H9 (cell line): ENCODE data around the gene UGT2A1. TPM values are rescaled to one million over a fixed set of nuclear protein-coding genes. Genes with fewer than 3 reads are reported as not detected.

Experiments used
- DNase-seq: peaks from one replicate; pipeline ENCODE4 v3.0.0-alpha.2; 2017
- H2AFZ ChIP-seq: one replicate; pipeline ENCODE4 v1.6.1; 2013; ENCODE audit warnings: mild to moderate bottlenecking, low read length, control low read depth, moderate library complexity
- H2AK5ac ChIP-seq: 2 replicates; pipeline ENCODE4 v1.6.1; 2013; ENCODE audit warnings: low read length, control low read depth, mixed read lengths; ENCODE audit not compliant: insufficient read length
- H2BK120ac ChIP-seq: one replicate; pipeline ENCODE4 v1.6.1; 2013; ENCODE audit warnings: low read depth, mild to moderate bottlenecking, low read length, control low read depth, inconsistent platforms; ENCODE audit not compliant: poor library complexity, severe bottlenecking
- H2BK12ac ChIP-seq: 2 replicates; pipeline ENCODE4 v1.6.1; 2013; ENCODE audit warnings: low read length, control low read depth, mixed read lengths, low read depth; ENCODE audit not compliant: insufficient read length
- H2BK15ac ChIP-seq: 2 replicates; pipeline ENCODE4 v1.6.1; 2013; ENCODE audit warnings: low read depth, low read length, control low read depth
- H2BK20ac ChIP-seq: one replicate; pipeline ENCODE4 v1.6.1; 2013; ENCODE audit warnings: low read depth, mild to moderate bottlenecking, low read length, control low read depth, inconsistent platforms; ENCODE audit not compliant: poor library complexity, severe bottlenecking
- H2BK5ac ChIP-seq: 2 replicates; pipeline ENCODE4 v1.6.1; 2013; ENCODE audit warnings: low read length, control low read depth, mixed read lengths; ENCODE audit not compliant: insufficient read length
- H3K14ac ChIP-seq: 2 replicates; pipeline ENCODE4 v1.6.1; 2013; ENCODE audit warnings: low read length, control low read depth; ENCODE audit not compliant: insufficient read depth
- H3K18ac ChIP-seq: 2 replicates; pipeline ENCODE4 v1.6.1; 2013; ENCODE audit warnings: low read depth, mild to moderate bottlenecking, mixed read lengths, low read length, control low read depth; ENCODE audit not compliant: insufficient read length
- H3K23ac ChIP-seq: 2 replicates; pipeline ENCODE4 v1.6.1; 2013; ENCODE audit warnings: low read length, control low read depth, mixed read lengths, low read depth; ENCODE audit not compliant: insufficient read length
- H3K23me2 ChIP-seq: 2 replicates; pipeline ENCODE4 v1.6.1; 2013; ENCODE audit warnings: low read depth, mild to moderate bottlenecking, mixed read lengths, low read length, control low read depth; ENCODE audit not compliant: insufficient read length, poor library complexity, severe bottlenecking
- H3K27ac ChIP-seq: 2 replicates; pipeline ENCODE4 v1.5.1; 2013; ENCODE audit warnings: low read length, control low read depth, mixed read lengths, low read depth; ENCODE audit not compliant: insufficient read length
- H3K27me3 ChIP-seq: 2 replicates; pipeline ENCODE4 v1.6.1; 2013; ENCODE audit warnings: low read length, control low read depth, inconsistent platforms; ENCODE audit not compliant: insufficient read depth
- H3K4ac ChIP-seq: 2 replicates; pipeline ENCODE4 v1.6.1; 2013; ENCODE audit warnings: low read depth, mild to moderate bottlenecking, control low read depth, inconsistent platforms, low read length, moderate library complexity
- H3K4me1 ChIP-seq: 2 replicates; pipeline ENCODE4 v1.6.1; 2013; ENCODE audit warnings: low read length, control low read depth, inconsistent platforms; ENCODE audit not compliant: insufficient read depth
- H3K4me2 ChIP-seq: 2 replicates; pipeline ENCODE4 v1.6.1; 2013; ENCODE audit warnings: low read length, control low read depth, mixed read lengths; ENCODE audit not compliant: insufficient read length, insufficient read depth
- H3K56ac ChIP-seq: 2 replicates; pipeline ENCODE4 v1.6.1; 2013; ENCODE audit warnings: low read depth, mild to moderate bottlenecking, mixed read lengths, low read length, control low read depth; ENCODE audit not compliant: insufficient read length
- H3K79me1 ChIP-seq: 2 replicates; pipeline ENCODE4 v1.6.1; 2013; ENCODE audit warnings: low read depth, mild to moderate bottlenecking, moderate library complexity, low read length, control low read depth, inconsistent platforms; ENCODE audit not compliant: insufficient read depth, poor library complexity, severe bottlenecking
- H3K79me2 ChIP-seq: 2 replicates; pipeline ENCODE4 v1.6.1; 2013; ENCODE audit warnings: low read length, control low read depth, inconsistent platforms; ENCODE audit not compliant: insufficient read depth
- H3K9ac ChIP-seq: 2 replicates; pipeline ENCODE4 v1.6.1; 2013; ENCODE audit warnings: low read length, control low read depth, mixed read lengths; ENCODE audit not compliant: insufficient read length; ENCODE audit errors: extremely low read depth
- H3K9me3 ChIP-seq: one replicate; pipeline ENCODE4 v1.6.1; 2013; ENCODE audit warnings: low read depth, low read length, inconsistent platforms; ENCODE audit not compliant: control insufficient read depth
- H3T11ph ChIP-seq: one replicate; pipeline ENCODE4 v1.6.1; 2013; ENCODE audit warnings: mild to moderate bottlenecking, low read length, control low read depth, inconsistent platforms
- H4K20me1 ChIP-seq: one replicate; pipeline ENCODE4 v1.6.1; 2013; ENCODE audit not compliant: control insufficient read depth, insufficient read length, insufficient read depth
- H4K5ac ChIP-seq: 2 replicates; pipeline ENCODE4 v1.6.1; 2013; ENCODE audit warnings: low read depth, mild to moderate bottlenecking, mixed read lengths, low read length, control low read depth; ENCODE audit not compliant: insufficient read length
- H4K8ac ChIP-seq: replicated peaks from 2 replicates; pipeline ENCODE4 v1.6.1; 2013; ENCODE audit warnings: low read length, control low read depth, mixed read lengths, low read depth; ENCODE audit not compliant: insufficient read length
- H4K91ac ChIP-seq: 2 replicates; pipeline ENCODE4 v1.6.1; 2013; ENCODE audit warnings: low read depth, mild to moderate bottlenecking, moderate library complexity, mixed read lengths, low read length, control low read depth; ENCODE audit not compliant: insufficient read length
- H3K27ac Mint-ChIP-seq, 3 experiments: 2 replicates in 2 of 3; 3 replicates in 1 of 3; pipeline ENCODE4 v1.8.0; 2020 to 2021; ENCODE audit warnings: mixed read lengths in 3 of 3, mild to moderate bottlenecking in 1 of 3, moderate library complexity in 1 of 3
- H3K27me3 Mint-ChIP-seq: 2 replicates; pipeline ENCODE4 v1.8.0; 2021; ENCODE audit warnings: low read depth, mild to moderate bottlenecking, moderate library complexity, mixed read lengths
- H3K36me3 Mint-ChIP-seq, 3 experiments: 2 replicates in 2 of 3; 3 replicates in 1 of 3; pipeline ENCODE4 v1.8.0; 2020 to 2021; ENCODE audit warnings: low read depth in 3 of 3, mixed read lengths in 3 of 3; ENCODE audit not compliant: insufficient read depth in 1 of 3
- H3K4me1 Mint-ChIP-seq, 2 experiments: 2 replicates each; pipeline ENCODE4 v1.8.0; 2020; ENCODE audit warnings: mixed read lengths in 2 of 2
- H3K4me3 Mint-ChIP-seq, 2 experiments: 2 replicates in 1 of 2; 3 replicates in 1 of 2; pipeline ENCODE4 v1.8.0; 2020 to 2021; ENCODE audit warnings: mild to moderate bottlenecking in 2 of 2, mixed read lengths in 2 of 2, moderate library complexity in 1 of 2
- H3K9me3 Mint-ChIP-seq, 2 experiments: 2 replicates in 1 of 2; 3 replicates in 1 of 2; pipeline ENCODE4 v1.8.0; 2020; ENCODE audit warnings: mild to moderate bottlenecking in 2 of 2, mixed read lengths in 2 of 2, moderate library complexity in 1 of 2
- WGBS: extraction: QIAGEN DNeasy Blood & Tissue Kit; methylation state at CpG from one replicate; pipeline ENCODE4 v1.1.7; 2013; ENCODE audit warnings: missing lambda C conversion rate, low lambda C conversion rate, mixed read lengths; ENCODE audit not compliant: insufficient read length; ENCODE audit errors: extremely low coverage; 5-methylcytosine and 5-hydroxymethylcytosine counted together
- total RNA-seq: library from RNA; stranded (reverse); gene quantifications from 2 replicates; pipeline ENCODE4 v1.2.1, GENCODE V29; 2021
- TF ChIP-seq, protein P1 (sequence below): fragments of 200-600 bp; sonication (generic); conservative IDR thresholded peaks from 3 replicates; pipeline ENCODE4 v1.8.0; 2021; ENCODE audit warnings: antibody characterized with exemption, mild to moderate bottlenecking

UGT2A1 gene
- total RNA-seq, 1 experiment from 2014 or later = not detected

- no peak overlapping the region for H4K91ac ChIP-seq
- H3K79me1 ChIP-seq = no peaks in the 10 kb centered on the region
- Mint-ChIP-seq H3K9me3 (peaks cover 3 to 9% of the 10 kb centered on the region in 2 experiments), H3K4me1 (no peaks in the 10 kb centered on the region), H3K36me3 (no peaks in the 10 kb centered on the region; a peak in 1 of 7 replicates), H3K27ac (no peak overlapping the region), H3K4me3 (no peak overlapping the region), H3K27me3 (no peaks in the 10 kb centered on the region; the same call in 1 of the 2 replicates)
- H2BK20ac ChIP-seq = no peak overlapping the region
- H3K4me2 ChIP-seq = no peak overlapping the region
- H3T11ph ChIP-seq = no peak overlapping the region
- no peak overlapping the region for H3K9ac ChIP-seq
- no peak overlapping the region for H2AK5ac ChIP-seq
- H2BK120ac ChIP-seq = no peak overlapping the region
- TF ChIP-seq, protein P1, sequence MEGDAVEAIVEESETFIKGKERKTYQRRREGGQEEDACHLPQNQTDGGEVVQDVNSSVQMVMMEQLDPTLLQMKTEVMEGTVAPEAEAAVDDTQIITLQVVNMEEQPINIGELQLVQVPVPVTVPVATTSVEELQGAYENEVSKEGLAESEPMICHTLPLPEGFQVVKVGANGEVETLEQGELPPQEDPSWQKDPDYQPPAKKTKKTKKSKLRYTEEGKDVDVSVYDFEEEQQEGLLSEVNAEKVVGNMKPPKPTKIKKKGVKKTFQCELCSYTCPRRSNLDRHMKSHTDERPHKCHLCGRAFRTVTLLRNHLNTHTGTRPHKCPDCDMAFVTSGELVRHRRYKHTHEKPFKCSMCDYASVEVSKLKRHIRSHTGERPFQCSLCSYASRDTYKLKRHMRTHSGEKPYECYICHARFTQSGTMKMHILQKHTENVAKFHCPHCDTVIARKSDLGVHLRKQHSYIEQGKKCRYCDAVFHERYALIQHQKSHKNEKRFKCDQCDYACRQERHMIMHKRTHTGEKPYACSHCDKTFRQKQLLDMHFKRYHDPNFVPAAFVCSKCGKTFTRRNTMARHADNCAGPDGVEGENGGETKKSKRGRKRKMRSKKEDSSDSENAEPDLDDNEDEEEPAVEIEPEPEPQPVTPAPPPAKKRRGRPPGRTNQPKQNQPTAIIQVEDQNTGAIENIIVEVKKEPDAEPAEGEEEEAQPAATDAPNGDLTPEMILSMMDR = no peak
- no peaks in the 10 kb centered on the region for H3K27me3 ChIP-seq
- H4K20me1 ChIP-seq = no peaks in the 10 kb centered on the region
- no peak overlapping the region for H3K18ac ChIP-seq
- H3K79me2 ChIP-seq = no peaks in the 10 kb centered on the region
- no peak overlapping the region for H3K14ac ChIP-seq
- H3K4me1 ChIP-seq = no peaks in the 10 kb centered on the region
- H4K8ac ChIP-seq = no peak overlapping the region
- DNase-seq = no peak
- no peak overlapping the region for H3K23ac ChIP-seq
- H2BK15ac ChIP-seq = no peak overlapping the region
- H3K23me2 ChIP-seq = no peaks in the 10 kb centered on the region
- H2AFZ ChIP-seq = no peak overlapping the region
- no peak overlapping the region for H3K56ac ChIP-seq
- no peak overlapping the region for H2BK5ac ChIP-seq
- H3K9me3 ChIP-seq = no peaks in the 10 kb centered on the region
- H4K5ac ChIP-seq = no peak overlapping the region
- H2BK12ac ChIP-seq = no peak overlapping the region
- no peak overlapping the region for H3K27ac ChIP-seq
- no CpG with 5 or more reads among the region's 1 CpG for WGBS
- H3K4ac ChIP-seq = no peak overlapping the region
Measured at GRCh38 chr4:69697536-69698242, 44.6 kb upstream of the UGT2A1 start.
